ENCODE results near the gene SMARCC2.

SMARCC2 gene

GRCh38 chr12:56126732-56127239 is 62.5 kb downstream of the SMARCC2 start:
- H3K4me3 ChIP-seq (ENCODE audit: low read depth, low read length): peak overlapping the region; percentile 50; the same call in 1 of the 2 replicates
- no peak for TF ChIP-seq CTCF (IDR thresholded peaks at IDR 0.05; ENCODE audit: insufficient read depth, low read length, missing control alignments)
- no peak for DNase-seq (ENCODE audit: low read depth, low spot score)
- CTCF ChIA-PET: interaction anchor here (0.9 to 12.9 kb wide), 13 partner anchors 8 to 174 kb away, joined by 3 to 311 read pairs (median 5); partner anchors contain the start of genes MYL6, RNF41, RPL41 and SMARCC2
- POLR2A ChIA-PET: interaction anchor here (0.9 to 2.9 kb wide), 4 partner anchors 9 to 70 kb away, joined by 3 to 14 read pairs (median 7); partner anchors contain the start of genes SMARCC2 and ZC3H10

DNA sequence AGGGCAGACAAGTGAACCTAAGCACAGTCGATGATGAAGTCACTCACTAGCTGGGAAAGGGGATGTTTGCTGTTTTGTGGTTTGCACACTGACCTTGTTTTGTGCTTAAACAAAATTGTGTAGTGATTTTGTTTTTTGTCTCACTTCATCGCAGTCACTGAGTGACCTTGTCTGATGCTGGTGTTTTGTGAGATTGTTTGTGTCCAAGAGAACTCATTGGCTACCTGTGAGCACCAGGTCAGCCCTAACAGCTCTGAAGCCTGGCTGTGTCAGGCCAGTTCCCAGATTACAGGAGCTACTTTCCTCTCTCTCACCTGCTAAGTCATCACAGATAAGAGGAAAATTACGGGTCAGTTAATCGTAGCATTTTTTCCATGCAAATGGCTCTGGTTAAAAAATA is 65.2 kb downstream of the SMARCC2 start:
- ChIA-PET POLR2A (interaction anchor here (0.9 kb wide), 1 partner anchor 34 kb away, joined by 4 read pairs; the partner anchor contains the start of gene MYL6), CTCF (interaction anchor here (0.8 to 12.9 kb wide), 11 partner anchors 14 to 190 kb away, joined by 3 to 311 read pairs (median 4); partner anchors contain the start of genes PA2G4, RNF41 and SMARCC2)
- no peak for DNase-seq (ENCODE audit: low read depth, low spot score)
- no peak overlapping the region for H3K4me3 ChIP-seq (ENCODE audit: low read depth, low read length)
- no peak for TF ChIP-seq CTCF (IDR thresholded peaks at IDR 0.05; ENCODE audit: insufficient read depth, low read length, missing control alignments)

- no peak for TF ChIP-seq CTCF (IDR thresholded peaks at IDR 0.05; ENCODE audit: insufficient read depth, low read length, missing control alignments)
- H3K4me3 ChIP-seq (ENCODE audit: low read depth, low read length): no peak overlapping the region
- CTCF ChIA-PET: interaction anchor here (0.9 to 12.9 kb wide), 3 partner anchors 16 to 100 kb away, joined by 3 to 311 read pairs (median 6); partner anchors contain the start of genes RNF41 and SMARCC2
- POLR2A ChIA-PET: interaction anchor here (0.5 kb wide), 1 partner anchor 40 kb away, joined by 5 read pairs; no protein-coding TSS in a partner anchor
- no peak for DNase-seq (ENCODE audit: low read depth, low spot score)
Observed at GRCh38 chr12:56122637-56123036, 66.6 kb downstream of the SMARCC2 start.

- DNase-seq (ENCODE audit: low read depth, low spot score): no peak
- POLR2A ChIA-PET: no interaction called here
- CTCF ChIA-PET: interaction anchor here (0.7 to 12.9 kb wide), 4 partner anchors 60 to 100 kb away, joined by 3 to 311 read pairs (median 26); partner anchors contain the start of genes RNF41 and SMARCC2
- H3K4me3 ChIP-seq (ENCODE audit: low read depth, low read length): no peak overlapping the region
- TF ChIP-seq CTCF (IDR thresholded peaks at IDR 0.05; ENCODE audit: insufficient read depth, low read length, missing control alignments): no peak
Observed at GRCh38 chr12:56121204-56121870, 67.9 kb downstream of the SMARCC2 start.

GRCh38 chr12:56120158-56120846 is 69.0 kb downstream of the SMARCC2 start:
- no peak overlapping the region for H3K4me3 ChIP-seq (ENCODE audit: low read depth, low read length)
- no peak for DNase-seq (ENCODE audit: low read depth, low spot score)
- no peak for TF ChIP-seq CTCF (IDR thresholded peaks at IDR 0.05; ENCODE audit: insufficient read depth, low read length, missing control alignments)
- POLR2A ChIA-PET: interaction anchor here (0.7 to 1.0 kb wide), 3 partner anchors 8 to 38 kb away, joined by 3 read pairs; partner anchors contain the start of genes ESYT1, MYL6 and PA2G4
- CTCF ChIA-PET: interaction anchor here (0.6 to 12.9 kb wide), 36 partner anchors 7 to 344 kb away, joined by 3 to 311 read pairs (median 6); partner anchors contain the start of genes ANKRD52, ESYT1, MYL6 and PA2G4
